ENCODE measurements around the gene DTWD2.
"Not testable (repeated sequence)": the region's sequence is repeated elsewhere in the genome, so short reads cannot be mapped to it uniquely, and the experiment has no call there.

Gene DTWD2

GRCh38 chr5:118876852-118877251, 111.5 kb downstream of the DTWD2 start:
- DNase-seq, result not testable (repeated sequence)

- DNase-seq, result no peak
These were observed 113.2 kb downstream of the DTWD2 start for GRCh38 chr5:118875131-118875530.

- no peak for DNase-seq
These were observed 114.9 kb downstream of the DTWD2 start for GRCh38 chr5:118873417-118873816.

GRCh38 chr5:118863345-118863744, 125.0 kb downstream of the DTWD2 start:
- DNase-seq, result no peak

- DNase-seq, result no peak
These were observed 125.8 kb downstream of the DTWD2 start for GRCh38 chr5:118862596-118862995.

- no peak for DNase-seq
These were observed 130.6 kb downstream of the DTWD2 start for GRCh38 chr5:118857700-118858099.

GRCh38 chr5:118854819-118855218, 133.5 kb downstream of the DTWD2 start:
- no peak for DNase-seq

GRCh38 chr5:118851785-118852184, 136.6 kb downstream of the DTWD2 start:
- DNase-seq, result not testable (repeated sequence)

- not testable (repeated sequence) for DNase-seq
These were observed 138.8 kb downstream of the DTWD2 start for GRCh38 chr5:118849507-118849906.

GRCh38 chr5:118844351-118844750, 144.0 kb downstream of the DTWD2 start:
- no peak for DNase-seq

GRCh38 chr5:118834710-118835109, 153.6 kb downstream of the DTWD2 start:
- DNase-seq, result no peak

GRCh38 chr5:118832974-118833373, 155.4 kb downstream of the DTWD2 start:
- DNase-seq, result no peak

GRCh38 chr5:118825226-118825625, 163.1 kb downstream of the DTWD2 start:
- DNase-seq, result no peak

GRCh38 chr5:118818604-118819003, 169.7 kb downstream of the DTWD2 start:
- DNase-seq, result no peak

- no peak for DNase-seq
These were observed 179.9 kb downstream of the DTWD2 start for GRCh38 chr5:118808441-118808840.

GRCh38 chr5:118806571-118806970, 181.8 kb downstream of the DTWD2 start:
- no peak for DNase-seq

- DNase-seq, result no peak
These were observed 186.0 kb downstream of the DTWD2 start for GRCh38 chr5:118802335-118802734.

GRCh38 chr5:118796081-118796480, 192.3 kb downstream of the DTWD2 start:
- DNase-seq, result no peak

GRCh38 chr5:118794281-118794680, 194.1 kb downstream of the DTWD2 start:
- no peak for DNase-seq

- no peak for DNase-seq
These were observed 194.7 kb downstream of the DTWD2 start for GRCh38 chr5:118793652-118794051.

GRCh38 chr5:118793091-118793490, 195.3 kb downstream of the DTWD2 start:
- DNase-seq, result no peak

- peak; percentile 50 for DNase-seq
These were observed 196.2 kb downstream of the DTWD2 start for GRCh38 chr5:118791926-118792734.

- no peak for DNase-seq
These were observed 199.0 kb downstream of the DTWD2 start for GRCh38 chr5:118789366-118789765.

GRCh38 chr5:118788351-118788750, 200.0 kb downstream of the DTWD2 start:
- DNase-seq, result no peak
